MV-4-11 (cell line): ENCODE results near the gene FN3K.
A peak's percentile ranks its signal among the peaks of the same experiment; 100 is the strongest.

Experiments used
- DNase-seq: peaks from one replicate; lab custom pipeline; 2025; lab: John Stamatoyannopoulos, UW

Gene FN3K

DNA sequence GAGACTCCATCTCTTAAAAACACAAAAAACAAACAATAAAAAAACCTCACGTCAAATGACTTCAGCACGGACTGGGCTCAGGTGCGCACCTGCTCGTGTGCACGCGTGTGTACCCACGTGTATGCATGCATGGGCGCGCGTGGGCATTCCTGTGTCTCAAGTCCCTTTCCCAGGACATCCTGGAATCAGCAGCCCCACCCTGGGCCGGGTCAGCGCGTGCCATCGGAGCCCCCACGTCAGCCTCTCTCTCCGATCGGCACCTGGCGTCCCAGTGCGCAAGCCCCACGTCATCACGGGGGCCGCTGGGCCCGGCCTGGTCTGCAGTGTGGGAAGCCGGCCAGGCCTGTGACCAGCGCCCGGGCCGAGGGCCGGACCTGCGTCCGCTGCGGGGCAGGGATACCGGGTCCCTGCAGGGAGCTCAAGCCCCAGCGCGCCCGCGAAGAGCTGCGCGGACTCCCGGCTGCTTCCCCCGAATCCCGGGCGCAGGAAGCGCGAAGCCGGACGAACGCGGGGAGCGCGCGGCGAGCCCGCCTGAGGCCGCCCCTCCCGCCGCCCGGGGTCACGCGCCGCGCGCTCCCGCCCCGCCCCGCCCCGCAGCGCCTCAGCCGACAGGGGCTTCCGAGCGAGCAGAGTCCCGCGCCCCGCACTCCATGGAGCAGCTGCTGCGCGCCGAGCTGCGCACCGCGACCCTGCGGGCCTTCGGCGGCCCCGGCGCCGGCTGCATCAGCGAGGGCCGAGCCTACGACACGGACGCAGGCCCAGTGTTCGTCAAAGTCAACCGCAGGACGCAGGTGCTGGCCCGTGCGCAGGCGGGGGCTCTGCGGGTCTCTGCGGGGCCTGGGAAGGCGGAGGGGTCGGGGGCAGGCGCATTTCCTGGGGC lies at the start of gene FN3K:
FN3K (plus strand) TSS at position 629 of the 880 bp plus-strand sequence; CDS start at position 651, 22 bp downstream.
- no peak for DNase-seq

GRCh38 chr17:82686366-82687324 lies 48.8 kb upstream of the FN3K start:
- no peak for DNase-seq

- DNase-seq = no peak
Observed at GRCh38 chr17:82687375-82687861, 48.0 kb upstream of the FN3K start.

DNA sequence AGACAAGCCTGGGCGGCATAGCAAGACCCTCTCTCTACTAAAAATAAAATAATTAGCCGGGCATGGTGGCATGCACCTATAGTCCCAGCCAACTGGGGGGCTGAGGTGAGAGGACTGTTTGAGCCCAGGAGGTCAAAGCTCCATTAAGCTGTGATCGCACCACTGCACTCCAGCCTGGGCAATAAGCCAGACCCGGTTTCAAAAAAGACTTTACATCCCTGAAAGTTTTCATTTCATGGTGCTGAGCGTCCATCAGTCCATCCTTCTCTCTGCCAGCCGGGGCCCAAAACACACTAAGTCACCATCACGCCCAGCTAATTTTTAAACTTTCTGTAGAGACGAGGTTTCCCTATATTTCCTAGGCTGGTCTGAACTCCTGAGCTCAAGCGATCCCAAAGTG lies 47.5 kb upstream of the FN3K start:
- no peak for DNase-seq

DNA sequence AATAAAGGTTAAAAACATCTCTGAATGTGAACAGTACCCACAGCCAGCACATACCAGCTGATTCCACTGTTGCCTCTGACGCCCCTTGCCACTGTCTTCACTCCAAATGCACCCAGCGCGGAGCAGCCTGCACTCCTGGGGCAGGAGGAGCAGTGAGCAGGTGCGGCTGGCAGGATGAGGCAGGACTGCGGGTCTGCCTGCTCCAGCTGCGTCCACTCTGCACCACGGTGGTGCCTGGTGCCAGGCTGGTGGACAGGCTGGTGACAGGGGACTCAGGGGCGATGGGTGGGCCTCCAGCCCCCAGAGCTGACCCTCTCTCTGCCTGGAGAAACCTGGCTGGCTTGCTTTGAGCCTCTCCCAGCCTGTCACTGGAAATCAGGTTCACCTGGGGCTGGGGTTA lies 46.3 kb upstream of the FN3K start:
- no peak for DNase-seq

DNA sequence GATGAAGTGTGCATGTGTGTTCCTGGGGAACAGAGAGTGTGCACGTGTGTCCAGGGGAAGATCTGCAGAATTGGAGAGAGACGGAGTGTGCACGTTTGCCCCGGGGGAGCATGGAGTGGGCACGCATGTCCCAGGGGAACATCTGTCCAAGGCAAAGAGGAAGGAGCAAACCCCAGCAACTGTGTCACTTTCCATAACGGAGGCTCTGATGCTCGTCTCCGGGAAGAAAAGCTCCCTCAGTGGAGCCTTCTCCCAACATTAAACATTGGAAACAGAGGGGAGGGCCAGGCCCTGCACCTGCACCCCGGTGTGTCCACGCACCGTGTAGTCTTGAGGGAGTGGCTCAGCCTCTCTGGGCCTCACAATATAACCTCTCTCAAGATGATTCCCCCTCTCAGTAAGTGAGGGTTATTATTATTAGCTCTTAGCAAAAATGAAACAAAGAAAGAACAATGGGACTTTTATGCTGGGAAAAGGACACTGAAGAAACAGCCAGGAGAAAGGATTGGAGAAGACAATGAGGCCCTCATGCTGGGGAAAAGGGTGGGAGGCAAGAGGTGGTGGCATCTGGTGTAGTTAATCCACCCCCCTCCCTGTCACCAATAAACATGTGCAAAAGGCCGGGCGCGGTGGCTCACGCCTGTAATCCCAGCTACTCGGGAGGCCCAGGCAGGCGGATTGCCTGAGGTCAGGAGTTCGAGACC lies 44.5 kb upstream of the FN3K start:
- DNase-seq = no peak

DNA sequence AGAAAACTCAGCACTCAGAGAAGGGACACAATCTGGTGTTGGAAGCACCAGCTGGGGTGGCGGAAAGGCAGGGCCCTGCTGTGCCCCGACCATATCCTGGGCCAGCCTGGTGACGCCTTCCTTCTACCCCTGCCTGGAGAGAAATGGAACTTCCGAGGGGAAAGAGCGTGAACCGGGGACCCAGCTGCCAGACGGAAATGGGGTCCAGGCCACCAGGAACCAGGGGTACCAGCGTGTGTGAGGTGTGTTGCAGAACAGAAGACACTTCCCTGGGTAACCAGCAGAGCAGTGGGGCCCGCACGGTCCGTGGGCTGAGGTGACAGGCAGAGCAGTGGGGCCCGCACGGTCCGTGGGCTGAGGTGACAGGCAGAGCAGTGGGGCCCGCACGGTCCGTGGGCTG lies 43.7 kb upstream of the FN3K start:
- no peak for DNase-seq

DNA sequence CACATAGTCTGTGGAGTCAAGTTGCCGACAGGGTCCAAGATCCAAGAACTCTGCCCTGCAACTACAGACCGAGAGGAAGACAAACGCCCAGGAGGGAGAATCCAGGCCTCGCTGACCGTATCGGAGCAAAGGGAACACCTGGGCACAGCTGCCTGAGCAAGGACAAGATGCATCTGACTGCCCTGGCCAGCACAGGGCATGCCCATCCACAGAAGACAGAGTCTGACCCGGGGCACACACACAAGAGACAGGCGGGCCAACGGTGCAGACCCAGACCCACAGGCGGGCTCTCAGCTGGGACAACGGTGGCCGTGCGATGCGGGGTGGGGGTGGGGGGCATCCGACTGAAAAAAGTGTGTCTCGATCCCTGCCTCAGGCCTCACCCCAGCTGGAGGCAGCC lies 43.1 kb upstream of the FN3K start:
- no peak for DNase-seq

DNA sequence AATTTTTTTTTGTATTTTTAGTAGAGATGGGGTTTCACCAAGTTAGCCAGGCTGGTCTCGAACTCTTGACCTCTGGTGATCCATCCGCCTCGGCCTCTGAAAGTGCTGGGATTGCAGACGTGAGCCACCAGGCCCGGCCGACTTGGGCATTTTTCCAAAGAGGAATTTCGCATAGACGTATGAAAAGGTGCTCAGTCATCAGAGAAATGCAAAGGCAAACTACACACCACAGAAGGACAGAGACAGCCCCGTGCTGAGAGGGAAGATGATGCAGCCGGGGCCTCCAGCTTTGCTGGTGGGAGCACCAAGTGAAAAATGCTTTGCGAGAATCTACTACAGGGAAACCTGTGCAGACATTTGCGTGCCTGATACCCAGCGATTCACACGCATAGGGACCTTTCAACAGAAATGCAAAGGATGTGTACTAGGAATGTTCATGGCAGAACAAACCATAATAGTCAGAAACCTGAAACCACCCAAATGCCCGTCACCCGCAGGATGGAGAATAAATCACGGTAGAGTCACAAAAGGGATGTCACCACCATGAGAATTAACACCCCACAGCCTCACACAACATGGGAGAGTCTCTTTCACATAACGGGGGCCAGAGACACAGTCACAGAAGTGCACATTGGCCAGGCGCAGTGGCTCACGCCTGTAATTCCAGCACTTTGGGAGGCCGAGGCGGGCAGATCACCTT lies 42.1 kb upstream of the FN3K start:
- DNase-seq = no peak

DNA sequence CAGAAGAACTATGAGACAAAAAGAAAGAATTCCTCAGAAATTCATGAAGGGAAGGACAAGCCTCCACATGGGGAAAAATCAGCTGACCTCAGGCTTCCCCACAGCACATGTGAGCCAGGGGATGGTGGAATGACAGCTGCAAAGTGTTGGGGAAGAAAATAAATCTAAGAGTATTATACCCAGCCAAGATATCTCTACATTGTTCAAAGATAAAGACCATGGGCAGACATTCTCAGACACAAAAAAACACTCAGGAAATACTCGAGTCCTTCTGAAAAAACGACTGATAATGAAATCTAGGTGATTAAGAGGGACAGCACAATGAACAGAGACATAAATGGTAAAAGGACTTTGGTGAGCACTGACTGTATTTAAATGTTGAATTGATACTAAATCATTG lies 40.8 kb upstream of the FN3K start:
- no peak for DNase-seq

GRCh38 chr17:82696259-82696658 lies 39.2 kb upstream of the FN3K start:
- no peak for DNase-seq

DNA sequence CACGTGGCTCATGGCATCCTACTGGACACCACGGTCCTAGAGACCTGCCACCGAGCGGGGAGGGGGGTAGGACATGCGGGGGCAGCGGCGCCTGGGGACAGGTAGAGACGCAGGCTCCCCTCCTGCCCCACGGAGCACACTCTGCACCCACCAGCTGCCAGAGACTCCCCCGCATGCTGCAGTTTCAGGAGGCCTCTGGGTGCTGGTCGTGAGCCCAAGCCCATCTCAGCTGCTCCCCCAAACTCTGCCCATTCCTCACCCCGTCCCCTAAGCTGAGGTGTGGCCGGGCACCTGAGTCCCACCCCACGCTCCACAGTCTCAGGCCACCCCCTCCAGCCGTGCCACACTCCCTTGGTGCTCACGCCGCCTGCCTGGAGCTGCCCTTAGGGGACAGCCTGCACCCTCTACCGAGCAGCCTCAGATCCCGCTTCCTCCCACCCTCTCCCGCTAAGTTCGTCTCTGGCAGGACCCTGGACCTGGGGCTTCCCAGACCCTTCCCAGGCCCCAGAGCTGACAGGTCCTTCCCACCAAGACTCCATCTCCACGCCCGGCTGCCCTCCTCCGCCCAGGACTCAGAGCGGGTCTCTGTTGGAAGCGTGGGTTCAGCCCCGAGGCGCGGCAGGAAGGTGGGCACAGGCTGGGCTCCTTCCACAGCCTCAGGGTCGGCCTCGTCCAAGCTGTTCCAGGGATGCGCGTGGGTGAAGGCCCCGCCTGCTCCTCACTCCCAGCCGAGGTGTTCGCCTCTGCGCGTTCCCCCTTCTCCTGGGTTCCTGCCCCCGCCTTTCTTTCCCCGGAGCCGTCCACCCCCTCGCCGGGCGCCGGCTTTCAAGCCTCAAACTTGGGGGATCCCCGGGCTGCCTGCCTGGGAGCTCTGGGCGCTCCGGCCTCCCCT lies 38.3 kb upstream of the FN3K start:
- DNase-seq = no peak

DNA sequence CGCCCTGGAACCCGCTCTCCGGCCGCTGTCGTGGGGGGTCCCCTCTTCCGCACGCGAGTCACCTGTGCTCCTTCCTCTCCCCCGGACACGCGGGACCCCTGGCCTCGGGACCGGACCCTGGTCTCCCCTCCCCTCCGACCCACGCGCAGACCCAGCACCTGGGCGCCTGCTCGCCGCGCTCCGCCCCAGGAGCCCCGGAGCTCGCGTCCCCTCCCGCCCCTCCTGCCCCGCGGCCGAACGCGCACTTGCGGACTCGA lies 37.7 kb upstream of the FN3K start:
- no peak for DNase-seq

DNA sequence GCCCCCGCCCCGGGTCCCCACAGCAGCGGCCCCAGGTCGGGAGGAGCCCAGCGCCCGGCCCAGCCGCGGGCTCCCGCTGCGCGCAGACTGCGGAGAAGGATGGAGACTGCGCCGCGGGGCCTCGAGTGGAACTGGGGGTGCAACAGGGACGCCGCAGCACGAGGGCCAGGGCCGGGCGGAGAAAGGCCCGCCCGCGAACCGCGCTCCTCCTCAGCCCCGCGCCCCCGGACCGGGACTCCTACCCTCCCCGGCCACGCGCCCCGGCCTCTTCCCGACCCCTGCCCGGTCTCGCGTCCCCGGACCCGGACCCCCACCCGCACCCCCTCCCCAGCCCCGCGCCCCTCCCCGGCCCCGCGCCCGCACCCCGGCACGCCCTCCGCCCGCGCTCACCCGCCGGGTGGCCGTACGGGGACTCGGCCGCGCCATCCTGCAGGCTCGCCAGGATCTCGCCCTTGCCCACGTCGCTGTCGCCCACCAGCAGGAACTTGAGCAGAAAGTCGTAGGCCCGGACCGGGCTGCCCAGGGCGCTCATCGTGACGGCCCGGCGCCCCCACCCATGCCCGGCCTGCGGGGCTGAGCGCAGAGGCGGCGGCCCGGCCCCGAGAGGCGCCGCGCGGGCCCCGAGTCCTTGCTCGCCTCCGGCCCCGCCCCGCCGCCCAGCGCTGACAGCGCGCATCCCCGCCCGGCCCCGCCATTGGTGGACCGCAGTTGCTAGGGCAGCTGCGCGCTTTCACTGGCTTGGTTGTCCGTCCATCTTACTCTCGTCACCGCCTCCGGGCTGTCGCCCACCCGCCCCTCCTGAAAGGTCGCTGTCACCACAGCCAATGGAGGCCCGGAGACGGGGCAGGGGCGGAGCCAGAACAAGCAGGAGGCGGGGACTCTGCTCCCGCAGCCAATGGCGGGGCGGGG lies 37.1 kb upstream of the FN3K start, which contains the start of gene RAB40B:
RAB40B (minus strand) TSS at position 634 of the 909 bp plus-strand sequence; CDS start at position 532, 102 bp downstream.
- DNase-seq = peak; percentile 97

- no peak for DNase-seq
Observed at GRCh38 chr17:82698974-82699442, 36.4 kb upstream of the FN3K start.

- no peak for DNase-seq
Observed at GRCh38 chr17:82699551-82699950, 35.9 kb upstream of the FN3K start.

GRCh38 chr17:82702231-82702927 lies 33.0 kb upstream of the FN3K start:
- DNase-seq = no peak

DNA sequence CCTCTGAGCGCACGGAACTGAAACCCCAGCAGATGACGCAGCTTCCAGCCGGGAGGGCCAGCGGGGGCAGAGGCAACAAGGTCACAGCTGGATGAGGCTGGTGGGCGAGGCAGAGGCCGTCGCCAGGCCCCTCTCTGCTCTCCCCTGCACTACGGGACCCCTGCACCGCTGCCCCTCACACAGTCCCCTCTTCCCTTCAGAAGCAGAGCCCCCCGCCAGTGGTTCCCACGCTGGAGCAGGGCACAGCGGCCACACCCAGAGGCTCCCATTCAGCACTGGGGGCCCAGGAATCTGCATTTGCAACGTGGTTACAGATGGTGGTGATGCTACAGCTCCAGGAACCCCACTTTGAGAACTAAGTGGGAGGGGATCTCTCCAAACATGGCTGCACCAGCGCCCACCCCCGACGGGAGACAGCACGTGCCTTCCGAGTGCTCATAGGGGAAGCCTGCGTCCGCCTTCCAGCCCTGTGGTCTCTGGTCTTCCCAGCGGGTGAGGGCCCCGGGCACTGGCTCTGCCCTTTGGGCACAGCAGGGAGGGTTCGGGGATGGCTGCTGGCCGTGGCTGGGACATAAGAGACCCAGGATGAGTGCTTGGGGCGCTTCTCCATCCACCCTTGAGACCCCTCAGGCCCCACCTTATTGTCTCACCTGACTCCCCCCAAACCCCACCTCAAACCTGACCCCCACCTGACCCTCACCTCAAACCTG lies 32.2 kb upstream of the FN3K start:
- peak; percentile 44 for DNase-seq
